GM12878 (cell line): ENCODE data around the gene ALOX12B. TPM values are rescaled to one million over a fixed set of nuclear protein-coding genes. Genes with fewer than 3 reads are reported as not detected.

Experiments
- ATAC-seq: fragments of 200-7000 bp; cut with Tn5 transposase; 3 replicates; pipeline ENCODE4 v1.9.1; 2020; ENCODE audit warnings: mild to moderate bottlenecking, moderate library complexity
- BruUV-seq: library from RNA; stranded (reverse); fragments of 400-500 nt; replicated peaks from 2 replicates; lab custom pipeline; 2021; lab: Mats Ljungman, UMichigan
- CTCF ChIA-PET: fragments of 300-600 bp; sonication (Branson Sonifier 250); formaldehyde crosslinking; extraction: SDS; loops from one replicate; lab custom pipeline; 2021; ENCODE audit warnings: inconsistent platforms; lab: Yijun Ruan, JAX
- POLR2A ChIA-PET: fragments of 350-600 bp; formaldehyde crosslinking; extraction: SDS; loops from one replicate; lab custom pipeline; 2021; ENCODE audit warnings: inconsistent platforms; lab: Charles Lee
- RAD21 ChIA-PET: fragments of 300-600 bp; sonication (Branson Sonifier 250); formaldehyde crosslinking; loops from one replicate; lab custom pipeline; 2023; ENCODE audit warnings: antibody characterized with exemption; ENCODE audit not compliant: unreplicated experiment; lab: Charles Lee
- SMC1A ChIA-PET: fragments of 300-600 bp; sonication (Branson Sonifier 250); formaldehyde crosslinking; loops from one replicate; lab custom pipeline; 2023; ENCODE audit not compliant: unreplicated experiment, uncharacterized antibody; lab: Charles Lee
- DNase-seq: peaks from one replicate; pipeline ENCODE4 v3.0.0-alpha.2; 2011; ENCODE audit warnings: low read depth, low spot score
- FAIRE-seq: peaks from 3 replicates; lab custom pipeline; 2011; peaks lifted over from hg19 to GRCh38; lab: Jason Lieb, UNC
- H2AFZ ChIP-seq: 2 replicates; pipeline ENCODE4 v1.6.0; 2011; ENCODE audit warnings: low read depth, low read length, control low read depth; ENCODE audit not compliant: control insufficient read depth
- H3K27ac ChIP-seq: 2 replicates; pipeline ENCODE4 v1.5.1; 2011; ENCODE audit warnings: control low read depth; ENCODE audit not compliant: control insufficient read depth, insufficient read depth
- H3K27me3 ChIP-seq, 2 experiments: replicated peaks in 1 of 2; 2 replicates each; pipeline versions ENCODE4 v1.6.0 to v1.6.1; 2011; ENCODE audit warnings: low read length in 1 of 2; ENCODE audit not compliant: control insufficient read depth in 2 of 2, insufficient read depth in 2 of 2
- H3K36me3 ChIP-seq, 2 experiments: 2 replicates each; pipeline ENCODE4 v1.5.1; 2011; ENCODE audit warnings: low read length in 1 of 2; ENCODE audit not compliant: control insufficient read depth in 2 of 2, insufficient read depth in 2 of 2
- H3K4me1 ChIP-seq: 2 replicates; pipeline ENCODE4 v1.6.1; 2011; ENCODE audit warnings: mild to moderate bottlenecking, low read length, moderate library complexity, mixed read lengths; ENCODE audit not compliant: control insufficient read depth, insufficient read depth
- H3K4me2 ChIP-seq: 2 replicates; pipeline ENCODE4 v1.6.0; 2011; ENCODE audit warnings: control low read depth; ENCODE audit not compliant: control insufficient read depth, insufficient read depth
- H3K4me3 ChIP-seq: fragments of 200-600 bp; sonication (generic); 2 replicates; pipeline ENCODE4 v1.5.1; 2016
- H3K79me2 ChIP-seq: 2 replicates; pipeline ENCODE4 v1.6.0; 2011; ENCODE audit warnings: low read length; ENCODE audit not compliant: control insufficient read depth, insufficient read depth
- H3K9ac ChIP-seq: 2 replicates; pipeline ENCODE4 v1.8.0; 2011; ENCODE audit warnings: low read length, control low read depth, mixed read lengths; ENCODE audit not compliant: control insufficient read depth, insufficient read depth
- H3K9me3 ChIP-seq: replicated peaks from 3 replicates; pipeline ENCODE4 v1.5.1; 2011; ENCODE audit warnings: mild to moderate bottlenecking, low read length; ENCODE audit not compliant: control insufficient read depth, insufficient read depth
- H4K20me1 ChIP-seq: 2 replicates; pipeline ENCODE4 v1.6.0; 2011; ENCODE audit not compliant: control insufficient read depth, insufficient read depth
- CHD4 ChIP-seq: fragments of 200-600 bp; sonication (generic); IDR thresholded peaks from 2 replicates; pipeline ENCODE4 v1.6.1; 2016; ENCODE audit warnings: mild to moderate bottlenecking
- JUNB ChIP-seq: IDR thresholded peaks from 2 replicates; pipeline ENCODE4 v1.6.1; 2016; ENCODE audit warnings: antibody characterized with exemption, mild to moderate bottlenecking
- KAT2A ChIP-seq: conservative IDR thresholded peaks from 2 replicates; pipeline ENCODE4 v1.6.1; 2011; ENCODE audit warnings: low read depth, low read length; ENCODE audit not compliant: control insufficient read depth
- PAX5 ChIP-seq: IDR thresholded peaks from 2 replicates; pipeline ENCODE4 v1.6.1; 2011; ENCODE audit warnings: low read depth, low read length, borderline replicate concordance
- RBBP5 ChIP-seq: fragments of 200-600 bp; sonication (generic); conservative IDR thresholded peaks from 2 replicates; pipeline ENCODE4 v1.6.1; 2016
- SIN3A ChIP-seq: IDR thresholded peaks from 2 replicates; pipeline ENCODE4 v1.6.1; 2012; ENCODE audit warnings: low read depth, low read length, improper control_type of control experiment
- SIX5 ChIP-seq: IDR thresholded peaks from 2 replicates; pipeline ENCODE4 v1.6.1; 2011; ENCODE audit warnings: mild to moderate bottlenecking, low read depth, low read length, moderate library complexity; ENCODE audit not compliant: severe bottlenecking
- YY1 ChIP-seq: IDR thresholded peaks from 2 replicates; pipeline ENCODE4 v1.6.1; 2011; ENCODE audit warnings: low read depth, mild to moderate bottlenecking, low read length
- WGBS: methylation state at CpG from one replicate; pipeline ENCODE4 v1.1.6; 2016; ENCODE audit warnings: low lambda C conversion rate; ENCODE audit not compliant: insufficient replicate concordance, insufficient coverage; ENCODE audit errors: missing lambda C conversion rate; 5-methylcytosine and 5-hydroxymethylcytosine counted together
- in situ Hi-C: fragments of 300-500 bp; cut with MboI; formaldehyde crosslinking; loops from 9 replicates; pipeline ENCODE4 v1.14.3; 2018; ENCODE audit warnings: mixed read lengths
- intact Hi-C: fragments of 100-400 bp; cut with micrococcal nuclease; formaldehyde crosslinking; loops from one replicate; pipeline ENCODE4 v1.14.2; 2022; ENCODE audit not compliant: unreplicated experiment
- polyA plus RNA-seq, 11 experiments: library from polyadenylated mRNA; depleted of rRNA in 4 of 11; unstranded in 6 of 11; stranded (reverse) in 5 of 11; fragments of >200 nt; fragmentation: Nextera tagmentation in 4 of 11; fragmentation: Illumina TruSeq in 1 of 11; extraction: Ambion mirVana in 4 of 11; extraction: Trizol in 1 of 11; gene quantifications; 1 replicate in 1 of 11; 2 replicates in 10 of 11; pipeline versions ENCODE4 v1.2.1 to v1.2.3, GENCODE V29; 2011 to 2016; ENCODE audit warnings: inconsistent platforms in 2 of 11, missing spikeins in 2 of 11, low read depth in 1 of 11
- total RNA-seq, 4 experiments: library from RNA; depleted of rRNA in 3 of 4; stranded (reverse); fragments of >200 nt in 3 of 4; fragmentation: Illumina TruSeq in 1 of 4; extraction: Trizol in 1 of 4; gene quantifications; 2 replicates each; pipeline versions ENCODE4 v1.2.1 to v1.2.3, GENCODE V29; 2013 to 2021
- TF ChIP-seq, protein P1 (sequence below): fragments of 450-650 bp; IDR thresholded peaks from 2 replicates; pipeline ENCODE4 v1.6.1; 2017; ENCODE audit warnings: mild to moderate bottlenecking, moderate library complexity
- TF ChIP-seq, protein P2 (sequence below): fragments of 450-650 bp; IDR thresholded peaks from 2 replicates; pipeline ENCODE4 v1.6.1; 2014; ENCODE audit warnings: mild to moderate bottlenecking
- TF ChIP-seq, protein P3 (sequence below): fragments of 450-650 bp; IDR thresholded peaks from 2 replicates; pipeline ENCODE4 v1.6.1; 2016; ENCODE audit warnings: mild to moderate bottlenecking
- TF ChIP-seq, protein P4 (sequence below): fragments of 450-650 bp; IDR thresholded peaks from 2 replicates; pipeline ENCODE4 v1.6.1; 2017; ENCODE audit warnings: mild to moderate bottlenecking, moderate library complexity

The ALOX12B gene
- total and polyA plus RNA-seq, 10 of the 15 experiments (the other 5 are each of a cell fraction or from before 2014, with no cell fraction given) = 0.17 to 0.54 TPM; not detected in 8

DNA sequence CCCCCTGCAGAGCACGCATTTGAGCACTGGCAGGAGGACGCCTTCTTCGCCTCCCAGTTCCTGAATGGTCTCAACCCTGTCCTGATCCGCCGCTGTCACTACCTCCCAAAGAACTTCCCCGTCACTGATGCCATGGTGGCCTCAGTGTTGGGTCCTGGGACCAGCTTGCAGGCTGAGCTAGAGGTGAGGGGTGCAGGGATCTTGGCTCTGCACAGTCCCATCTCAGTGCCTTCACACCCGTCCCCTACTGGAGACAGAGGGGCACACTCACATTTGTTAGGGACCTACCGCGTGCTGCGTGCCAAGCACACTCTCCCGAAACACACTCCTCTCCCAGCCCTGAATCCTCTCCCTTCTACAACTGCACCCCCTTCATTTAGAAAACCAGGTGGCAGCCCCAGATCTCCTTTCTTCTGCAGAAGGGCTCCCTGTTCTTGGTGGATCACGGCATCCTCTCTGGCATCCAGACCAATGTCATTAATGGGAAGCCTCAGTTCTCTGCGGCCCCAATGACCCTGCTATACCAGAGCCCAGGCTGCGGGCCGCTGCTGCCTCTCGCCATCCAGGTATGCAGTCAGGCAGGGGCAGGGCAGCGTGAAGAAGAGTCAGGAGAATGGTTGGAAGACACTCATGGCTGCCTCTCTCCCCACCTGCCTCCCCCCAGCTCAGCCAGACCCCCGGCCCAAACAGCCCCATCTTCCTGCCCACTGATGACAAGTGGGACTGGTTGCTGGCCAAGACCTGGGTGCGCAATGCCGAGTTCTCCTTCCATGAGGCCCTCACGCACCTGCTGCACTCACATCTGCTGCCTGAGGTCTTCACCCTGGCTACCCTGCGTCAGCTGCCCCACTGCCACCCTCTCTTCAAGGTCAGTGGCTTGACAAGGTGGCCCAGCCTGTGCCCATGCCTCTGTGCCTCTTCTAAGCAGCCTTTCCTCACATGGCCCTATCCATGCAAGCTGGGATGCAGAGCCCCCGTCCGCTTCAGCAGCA, 42.4 kb downstream of the ALOX12B start:
- Histone ChIP-seq H3K4me1 (no peaks in the 10 kb centered on the region), H3K4me3 (no peak overlapping the region), H3K4me2 (no peak overlapping the region), H3K9me3 (no peaks in the 10 kb centered on the region), H4K20me1 (no peaks in the 10 kb centered on the region), H3K27ac (no peak overlapping the region), H3K79me2 (no peaks in the 10 kb centered on the region), H3K36me3 (no peaks in the 10 kb centered on the region), H2AFZ (no peak overlapping the region), H3K27me3 (peaks cover 0 to 3% of the 10 kb centered on the region in 2 experiments; a peak in 1 of 4 replicates), H3K9ac (no peak overlapping the region)
- RAD21 ChIA-PET = interaction anchor here (1.0 kb wide), 1 partner anchor 129 kb away, joined by 3 read pairs; the partner anchor contains the start of gene RNF227
- DNase-seq (no peak), FAIRE-seq (no peak), ATAC-seq (no peak)
- BruUV-seq = no TSS peak
- 49% methylated on average over 20 of the region's 24 CpGs for WGBS
- POLR2A ChIA-PET = interaction anchor here (0.6 to 0.7 kb wide), 2 partner anchors 12 to 185 kb away, joined by 3 read pairs; no protein-coding TSS in a partner anchor
- in situ Hi-C loops (loop anchor here (5.0 kb wide), 1 partner anchor 133 kb away; no protein-coding TSS in a partner anchor), intact Hi-C loops (loop anchor here (5.0 kb wide), 2 partner anchors 183 to 303 kb away; no protein-coding TSS in a partner anchor)
- SMC1A ChIA-PET = no interaction called here
- CTCF ChIA-PET = interaction anchor here (1.2 to 3.0 kb wide), 4 partner anchors 12 to 302 kb away, joined by 3 to 14 read pairs (median 6); no protein-coding TSS in a partner anchor
- TF ChIP-seq KAT2A (no peak), SIX5 (no peak), JUNB (no peak), RBBP5 (no peak), PAX5 (no peak), SIN3A (no peak), CHD4 (no peak), YY1 (no peak)
- TF ChIP-seq, protein P1, sequence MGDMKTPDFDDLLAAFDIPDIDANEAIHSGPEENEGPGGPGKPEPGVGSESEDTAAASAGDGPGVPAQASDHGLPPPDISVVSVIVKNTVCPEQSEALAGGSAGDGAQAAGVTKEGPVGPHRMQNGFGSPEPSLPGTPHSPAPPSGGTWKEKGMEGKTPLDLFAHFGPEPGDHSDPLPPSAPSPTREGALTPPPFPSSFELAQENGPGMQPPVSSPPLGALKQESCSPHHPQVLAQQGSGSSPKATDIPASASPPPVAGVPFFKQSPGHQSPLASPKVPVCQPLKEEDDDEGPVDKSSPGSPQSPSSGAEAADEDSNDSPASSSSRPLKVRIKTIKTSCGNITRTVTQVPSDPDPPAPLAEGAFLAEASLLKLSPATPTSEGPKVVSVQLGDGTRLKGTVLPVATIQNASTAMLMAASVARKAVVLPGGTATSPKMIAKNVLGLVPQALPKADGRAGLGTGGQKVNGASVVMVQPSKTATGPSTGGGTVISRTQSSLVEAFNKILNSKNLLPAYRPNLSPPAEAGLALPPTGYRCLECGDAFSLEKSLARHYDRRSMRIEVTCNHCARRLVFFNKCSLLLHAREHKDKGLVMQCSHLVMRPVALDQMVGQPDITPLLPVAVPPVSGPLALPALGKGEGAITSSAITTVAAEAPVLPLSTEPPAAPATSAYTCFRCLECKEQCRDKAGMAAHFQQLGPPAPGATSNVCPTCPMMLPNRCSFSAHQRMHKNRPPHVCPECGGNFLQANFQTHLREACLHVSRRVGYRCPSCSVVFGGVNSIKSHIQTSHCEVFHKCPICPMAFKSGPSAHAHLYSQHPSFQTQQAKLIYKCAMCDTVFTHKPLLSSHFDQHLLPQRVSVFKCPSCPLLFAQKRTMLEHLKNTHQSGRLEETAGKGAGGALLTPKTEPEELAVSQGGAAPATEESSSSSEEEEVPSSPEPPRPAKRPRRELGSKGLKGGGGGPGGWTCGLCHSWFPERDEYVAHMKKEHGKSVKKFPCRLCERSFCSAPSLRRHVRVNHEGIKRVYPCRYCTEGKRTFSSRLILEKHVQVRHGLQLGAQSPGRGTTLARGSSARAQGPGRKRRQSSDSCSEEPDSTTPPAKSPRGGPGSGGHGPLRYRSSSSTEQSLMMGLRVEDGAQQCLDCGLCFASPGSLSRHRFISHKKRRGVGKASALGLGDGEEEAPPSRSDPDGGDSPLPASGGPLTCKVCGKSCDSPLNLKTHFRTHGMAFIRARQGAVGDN = no peak
- TF ChIP-seq, protein P2, sequence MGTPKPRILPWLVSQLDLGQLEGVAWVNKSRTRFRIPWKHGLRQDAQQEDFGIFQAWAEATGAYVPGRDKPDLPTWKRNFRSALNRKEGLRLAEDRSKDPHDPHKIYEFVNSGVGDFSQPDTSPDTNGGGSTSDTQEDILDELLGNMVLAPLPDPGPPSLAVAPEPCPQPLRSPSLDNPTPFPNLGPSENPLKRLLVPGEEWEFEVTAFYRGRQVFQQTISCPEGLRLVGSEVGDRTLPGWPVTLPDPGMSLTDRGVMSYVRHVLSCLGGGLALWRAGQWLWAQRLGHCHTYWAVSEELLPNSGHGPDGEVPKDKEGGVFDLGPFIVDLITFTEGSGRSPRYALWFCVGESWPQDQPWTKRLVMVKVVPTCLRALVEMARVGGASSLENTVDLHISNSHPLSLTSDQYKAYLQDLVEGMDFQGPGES = no peak
- TF ChIP-seq, protein P3, sequence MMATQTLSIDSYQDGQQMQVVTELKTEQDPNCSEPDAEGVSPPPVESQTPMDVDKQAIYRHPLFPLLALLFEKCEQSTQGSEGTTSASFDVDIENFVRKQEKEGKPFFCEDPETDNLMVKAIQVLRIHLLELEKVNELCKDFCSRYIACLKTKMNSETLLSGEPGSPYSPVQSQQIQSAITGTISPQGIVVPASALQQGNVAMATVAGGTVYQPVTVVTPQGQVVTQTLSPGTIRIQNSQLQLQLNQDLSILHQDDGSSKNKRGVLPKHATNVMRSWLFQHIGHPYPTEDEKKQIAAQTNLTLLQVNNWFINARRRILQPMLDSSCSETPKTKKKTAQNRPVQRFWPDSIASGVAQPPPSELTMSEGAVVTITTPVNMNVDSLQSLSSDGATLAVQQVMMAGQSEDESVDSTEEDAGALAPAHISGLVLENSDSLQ = no peak
- TF ChIP-seq, protein P4, sequence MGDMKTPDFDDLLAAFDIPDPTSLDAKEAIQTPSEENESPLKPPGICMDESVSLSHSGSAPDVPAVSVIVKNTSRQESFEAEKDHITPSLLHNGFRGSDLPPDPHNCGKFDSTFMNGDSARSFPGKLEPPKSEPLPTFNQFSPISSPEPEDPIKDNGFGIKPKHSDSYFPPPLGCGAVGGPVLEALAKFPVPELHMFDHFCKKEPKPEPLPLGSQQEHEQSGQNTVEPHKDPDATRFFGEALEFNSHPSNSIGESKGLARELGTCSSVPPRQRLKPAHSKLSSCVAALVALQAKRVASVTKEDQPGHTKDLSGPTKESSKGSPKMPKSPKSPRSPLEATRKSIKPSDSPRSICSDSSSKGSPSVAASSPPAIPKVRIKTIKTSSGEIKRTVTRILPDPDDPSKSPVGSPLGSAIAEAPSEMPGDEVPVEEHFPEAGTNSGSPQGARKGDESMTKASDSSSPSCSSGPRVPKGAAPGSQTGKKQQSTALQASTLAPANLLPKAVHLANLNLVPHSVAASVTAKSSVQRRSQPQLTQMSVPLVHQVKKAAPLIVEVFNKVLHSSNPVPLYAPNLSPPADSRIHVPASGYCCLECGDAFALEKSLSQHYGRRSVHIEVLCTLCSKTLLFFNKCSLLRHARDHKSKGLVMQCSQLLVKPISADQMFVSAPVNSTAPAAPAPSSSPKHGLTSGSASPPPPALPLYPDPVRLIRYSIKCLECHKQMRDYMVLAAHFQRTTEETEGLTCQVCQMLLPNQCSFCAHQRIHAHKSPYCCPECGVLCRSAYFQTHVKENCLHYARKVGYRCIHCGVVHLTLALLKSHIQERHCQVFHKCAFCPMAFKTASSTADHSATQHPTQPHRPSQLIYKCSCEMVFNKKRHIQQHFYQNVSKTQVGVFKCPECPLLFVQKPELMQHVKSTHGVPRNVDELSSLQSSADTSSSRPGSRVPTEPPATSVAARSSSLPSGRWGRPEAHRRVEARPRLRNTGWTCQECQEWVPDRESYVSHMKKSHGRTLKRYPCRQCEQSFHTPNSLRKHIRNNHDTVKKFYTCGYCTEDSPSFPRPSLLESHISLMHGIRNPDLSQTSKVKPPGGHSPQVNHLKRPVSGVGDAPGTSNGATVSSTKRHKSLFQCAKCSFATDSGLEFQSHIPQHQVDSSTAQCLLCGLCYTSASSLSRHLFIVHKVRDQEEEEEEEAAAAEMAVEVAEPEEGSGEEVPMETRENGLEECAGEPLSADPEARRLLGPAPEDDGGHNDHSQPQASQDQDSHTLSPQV = no peak
